GM13977 (cell line): ENCODE data around the gene SKAP2.
A peak's percentile ranks its signal among the peaks of the same experiment; 100 is the strongest.

Experiments
- DNase-seq: peaks from one replicate; pipeline ENCODE4 v3.0.0; 2012; ENCODE audit warnings: low spot score
- in situ Hi-C: fragments of 300-500 bp; cut with MboI; formaldehyde crosslinking; loops from one replicate; pipeline ENCODE4 v1.12.0; 2022; ENCODE audit warnings: low sequenced_read_pairs, low pct_unique_long_range_greater_than_20kb, mixed read lengths, inconsistent platforms; ENCODE audit not compliant: unreplicated experiment
- TF ChIP-seq, protein P1 (sequence below): IDR thresholded peaks from 2 replicates; pipeline ENCODE4 v1.5.1; 2012; ENCODE audit warnings: mild to moderate bottlenecking, control low read depth; ENCODE audit not compliant: insufficient read depth; ENCODE audit errors: extremely low read depth, missing control alignments

Gene SKAP2

DNA sequence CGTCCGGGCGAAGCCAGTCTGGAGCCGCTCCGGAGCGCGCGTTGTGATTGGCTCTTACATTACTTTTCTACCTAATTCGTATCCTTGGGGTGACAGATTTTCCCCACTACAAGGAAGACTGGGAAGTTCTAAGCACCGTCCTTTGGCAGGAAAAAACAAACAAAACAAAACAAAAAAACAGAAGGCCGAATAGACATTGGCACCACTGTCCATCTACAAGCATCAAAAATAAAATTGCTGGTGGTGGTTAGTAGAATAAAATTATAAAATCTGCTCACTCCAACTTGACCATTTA, 651 bp upstream of the SKAP2 start:
- in situ Hi-C loops = no loop called here
- TF ChIP-seq, protein P1, sequence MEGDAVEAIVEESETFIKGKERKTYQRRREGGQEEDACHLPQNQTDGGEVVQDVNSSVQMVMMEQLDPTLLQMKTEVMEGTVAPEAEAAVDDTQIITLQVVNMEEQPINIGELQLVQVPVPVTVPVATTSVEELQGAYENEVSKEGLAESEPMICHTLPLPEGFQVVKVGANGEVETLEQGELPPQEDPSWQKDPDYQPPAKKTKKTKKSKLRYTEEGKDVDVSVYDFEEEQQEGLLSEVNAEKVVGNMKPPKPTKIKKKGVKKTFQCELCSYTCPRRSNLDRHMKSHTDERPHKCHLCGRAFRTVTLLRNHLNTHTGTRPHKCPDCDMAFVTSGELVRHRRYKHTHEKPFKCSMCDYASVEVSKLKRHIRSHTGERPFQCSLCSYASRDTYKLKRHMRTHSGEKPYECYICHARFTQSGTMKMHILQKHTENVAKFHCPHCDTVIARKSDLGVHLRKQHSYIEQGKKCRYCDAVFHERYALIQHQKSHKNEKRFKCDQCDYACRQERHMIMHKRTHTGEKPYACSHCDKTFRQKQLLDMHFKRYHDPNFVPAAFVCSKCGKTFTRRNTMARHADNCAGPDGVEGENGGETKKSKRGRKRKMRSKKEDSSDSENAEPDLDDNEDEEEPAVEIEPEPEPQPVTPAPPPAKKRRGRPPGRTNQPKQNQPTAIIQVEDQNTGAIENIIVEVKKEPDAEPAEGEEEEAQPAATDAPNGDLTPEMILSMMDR = no peak
- DNase-seq = peak; percentile 47

GRCh38 chr7:26863518-26864308, 677 bp downstream of the SKAP2 start:
- TF ChIP-seq, protein P1 = no peak
- in situ Hi-C loops = no loop called here
- peak; percentile 42 for DNase-seq

GRCh38 chr7:26862834-26863233, 1.6 kb downstream of the SKAP2 start:
- TF ChIP-seq, protein P1 = no peak
- DNase-seq = no peak
- in situ Hi-C loops = no loop called here

DNA sequence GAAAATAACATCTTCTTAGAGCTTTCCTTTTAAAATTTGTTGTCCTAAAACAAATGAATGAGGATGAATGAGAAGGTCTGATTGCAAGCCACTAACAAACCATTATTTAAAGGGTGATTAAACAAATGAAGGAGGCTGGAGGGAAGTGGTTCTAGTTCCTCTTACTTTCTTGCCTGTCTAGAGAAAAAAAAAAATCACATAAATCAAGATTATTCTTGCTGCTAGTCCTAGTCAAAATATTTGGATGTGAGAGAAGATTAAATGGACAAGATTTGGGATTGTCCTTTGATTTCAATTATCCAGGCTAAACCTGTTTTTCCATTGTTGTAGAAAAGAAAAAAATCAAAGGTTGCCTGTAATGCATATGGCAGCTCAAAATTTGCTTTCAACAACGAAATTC, 3.3 kb downstream of the SKAP2 start:
- DNase-seq = no peak
- TF ChIP-seq, protein P1 = no peak
- in situ Hi-C loops = no loop called here

GRCh38 chr7:26860361-26860760, 4.0 kb downstream of the SKAP2 start:
- TF ChIP-seq, protein P1 = no peak
- DNase-seq = no peak
- in situ Hi-C loops = no loop called here

DNA sequence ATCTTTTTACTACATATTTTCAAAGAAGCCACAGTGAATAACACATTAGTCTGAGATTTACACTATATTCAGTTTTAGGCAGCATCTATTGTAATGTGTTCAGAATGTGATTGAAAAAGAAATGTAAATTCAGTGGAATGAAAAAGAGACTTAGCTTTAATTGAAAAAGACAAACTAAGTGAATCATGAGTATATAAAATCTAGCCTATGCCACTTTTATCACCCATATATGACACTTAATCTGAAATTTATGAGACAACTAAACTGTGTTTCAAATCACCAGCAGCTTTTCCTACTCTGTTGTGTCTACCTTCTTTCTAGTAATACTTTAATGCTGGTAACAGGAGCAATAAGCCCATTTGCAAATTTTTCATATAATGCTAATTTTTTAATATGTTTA, 4.7 kb downstream of the SKAP2 start:
- TF ChIP-seq, protein P1 = no peak
- in situ Hi-C loops = no loop called here
- DNase-seq = no peak
